ENCODE measurements around the gene OXNAD1.

OXNAD1 gene

DNA sequence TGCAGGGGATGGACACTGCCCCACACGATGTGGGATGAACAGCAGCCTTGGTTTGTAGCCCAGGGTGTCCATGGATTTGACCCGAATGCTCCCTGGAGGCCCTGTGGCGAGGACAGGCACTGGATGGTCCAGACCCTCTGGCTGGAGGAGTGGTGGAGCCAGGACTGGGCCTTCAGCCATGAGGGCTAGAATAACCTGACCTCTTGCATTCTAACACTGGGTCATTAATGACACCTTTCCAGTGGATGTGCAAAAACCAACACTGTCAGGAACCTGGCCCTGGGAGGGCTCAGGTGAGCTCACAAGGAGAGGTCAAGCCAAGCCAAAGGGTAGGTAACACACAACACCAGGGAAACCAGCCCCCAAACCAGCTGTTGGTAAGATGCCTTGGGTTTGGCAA lies 51.4 kb downstream of the OXNAD1 start:
- H3K9ac ChIP-seq (ENCODE audit: low read depth, low read length, poor library complexity, severe bottlenecking): no peak overlapping the region
- no peak for TF ChIP-seq EZH2phosphoT487 (IDR thresholded peaks at IDR 0.05; ENCODE audit: borderline replicate concordance)
- TF ChIP-seq, protein P1, sequence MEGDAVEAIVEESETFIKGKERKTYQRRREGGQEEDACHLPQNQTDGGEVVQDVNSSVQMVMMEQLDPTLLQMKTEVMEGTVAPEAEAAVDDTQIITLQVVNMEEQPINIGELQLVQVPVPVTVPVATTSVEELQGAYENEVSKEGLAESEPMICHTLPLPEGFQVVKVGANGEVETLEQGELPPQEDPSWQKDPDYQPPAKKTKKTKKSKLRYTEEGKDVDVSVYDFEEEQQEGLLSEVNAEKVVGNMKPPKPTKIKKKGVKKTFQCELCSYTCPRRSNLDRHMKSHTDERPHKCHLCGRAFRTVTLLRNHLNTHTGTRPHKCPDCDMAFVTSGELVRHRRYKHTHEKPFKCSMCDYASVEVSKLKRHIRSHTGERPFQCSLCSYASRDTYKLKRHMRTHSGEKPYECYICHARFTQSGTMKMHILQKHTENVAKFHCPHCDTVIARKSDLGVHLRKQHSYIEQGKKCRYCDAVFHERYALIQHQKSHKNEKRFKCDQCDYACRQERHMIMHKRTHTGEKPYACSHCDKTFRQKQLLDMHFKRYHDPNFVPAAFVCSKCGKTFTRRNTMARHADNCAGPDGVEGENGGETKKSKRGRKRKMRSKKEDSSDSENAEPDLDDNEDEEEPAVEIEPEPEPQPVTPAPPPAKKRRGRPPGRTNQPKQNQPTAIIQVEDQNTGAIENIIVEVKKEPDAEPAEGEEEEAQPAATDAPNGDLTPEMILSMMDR (conservative IDR thresholded peaks at IDR 0.05; ENCODE audit: low read length): no peak
- no peaks in the 10 kb centered on the region for H3K9me3 ChIP-seq (ENCODE audit: insufficient read depth, low read depth, low read length)
- no peak overlapping the region for H2AFZ ChIP-seq (ENCODE audit: low read length)
- H3K4me2 ChIP-seq (ENCODE audit: low read depth, low read length, poor library complexity, severe bottlenecking): no peak overlapping the region
- H3K36me3 ChIP-seq (ENCODE audit: insufficient read depth, low read length): peaks cover 63% of the 10 kb centered on the region; the same call in 1 of the 2 replicates
- no peak overlapping the region for H3K4me3 ChIP-seq (ENCODE audit: low read length, poor library complexity, severe bottlenecking)
- H3K9me2 ChIP-seq (replicated peaks; ENCODE audit: low read depth, low read length): no peaks in the 10 kb centered on the region
- no peaks in the 10 kb centered on the region for H4K20me1 ChIP-seq (ENCODE audit: insufficient read depth, low read length, poor library complexity, severe bottlenecking)
- peaks cover 4% of the 10 kb centered on the region for H3F3A ChIP-seq (ENCODE audit: low read depth)
- peaks cover 40% of the 10 kb centered on the region for H3K4me1 ChIP-seq (ENCODE audit: insufficient read depth, low read length, poor library complexity, severe bottlenecking)
- H3K27me3 ChIP-seq (ENCODE audit: insufficient read depth, low read length, poor library complexity, severe bottlenecking): no peaks in the 10 kb centered on the region
- H3K79me2 ChIP-seq (ENCODE audit: insufficient read depth, low read length): no peaks in the 10 kb centered on the region; the same call in 1 of the 2 replicates

DNA sequence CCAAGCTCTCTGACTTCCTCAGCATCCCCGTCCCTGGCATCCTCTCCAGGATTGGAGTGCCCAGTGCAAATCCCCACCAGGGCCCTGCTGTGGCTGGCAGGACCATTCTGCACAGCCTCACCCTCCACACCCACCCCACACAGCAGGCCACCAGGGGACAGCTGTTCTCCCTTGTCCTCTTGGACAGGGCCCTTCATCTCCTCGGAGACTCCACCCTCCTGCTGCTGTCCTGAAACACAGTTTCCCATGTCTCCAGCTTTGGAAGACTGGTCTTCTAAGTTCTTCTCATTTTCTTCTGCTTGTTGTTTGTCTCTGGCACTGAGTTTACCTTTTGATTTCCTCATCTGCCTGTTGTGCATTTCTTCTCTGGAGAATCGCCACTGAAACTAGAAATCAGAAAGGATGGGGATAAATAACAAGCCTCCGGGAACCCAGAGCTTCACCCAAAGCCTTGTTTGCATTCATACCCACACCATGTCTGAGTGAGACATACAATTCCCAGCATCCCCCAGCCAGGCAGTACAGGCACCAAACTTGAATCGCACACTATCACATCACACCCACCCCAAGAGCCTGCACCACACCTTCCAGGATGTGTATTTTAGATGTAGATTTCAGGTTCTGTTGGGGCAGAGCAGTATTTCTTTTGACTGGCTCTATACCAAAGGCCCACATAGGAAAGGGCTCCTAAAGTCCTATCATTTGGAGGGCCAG lies 52.0 kb downstream of the OXNAD1 start:
- Histone ChIP-seq H3K4me1 (ENCODE audit: insufficient read depth, low read length, poor library complexity, severe bottlenecking) (peaks cover 35% of the 10 kb centered on the region), H4K20me1 (ENCODE audit: insufficient read depth, low read length, poor library complexity, severe bottlenecking) (no peaks in the 10 kb centered on the region), H3K9ac (ENCODE audit: low read depth, low read length, poor library complexity, severe bottlenecking) (no peak overlapping the region), H3K4me3 (ENCODE audit: low read length, poor library complexity, severe bottlenecking) (no peak overlapping the region), H3K9me3 (ENCODE audit: insufficient read depth, low read depth, low read length) (no peaks in the 10 kb centered on the region), H3F3A (ENCODE audit: low read depth) (no peaks in the 10 kb centered on the region), H3K27me3 (ENCODE audit: insufficient read depth, low read length, poor library complexity, severe bottlenecking) (no peaks in the 10 kb centered on the region), H3K36me3 (ENCODE audit: insufficient read depth, low read length) (peaks cover 69% of the 10 kb centered on the region; the same call in 1 of the 2 replicates), H3K79me2 (ENCODE audit: insufficient read depth, low read length) (no peaks in the 10 kb centered on the region; the same call in 1 of the 2 replicates), H2AFZ (ENCODE audit: low read length) (no peak overlapping the region), H3K9me2 (replicated peaks; ENCODE audit: low read depth, low read length) (no peaks in the 10 kb centered on the region), H3K4me2 (ENCODE audit: low read depth, low read length, poor library complexity, severe bottlenecking) (no peak overlapping the region)
- no peak for TF ChIP-seq EZH2phosphoT487 (IDR thresholded peaks at IDR 0.05; ENCODE audit: borderline replicate concordance)
- TF ChIP-seq, protein P1 (conservative IDR thresholded peaks at IDR 0.05; ENCODE audit: low read length): no peak

DNA sequence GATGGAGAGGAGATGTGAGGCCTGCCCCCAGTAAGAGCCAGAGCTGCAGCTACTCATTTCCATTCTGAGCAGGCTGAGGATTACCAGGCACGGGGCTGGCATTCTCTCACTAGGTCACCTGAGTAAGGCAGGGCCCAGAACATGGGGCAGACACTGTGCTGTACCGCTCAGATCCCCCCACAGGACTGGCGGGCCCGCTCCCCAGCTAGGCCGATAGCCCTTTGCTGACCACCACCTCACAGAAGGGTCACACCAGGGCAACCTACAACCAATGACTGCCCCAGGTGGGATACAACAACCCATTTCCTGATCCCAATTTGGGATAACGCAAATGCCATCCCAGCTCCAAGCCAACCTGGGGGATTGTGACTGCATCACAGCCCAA lies 52.5 kb downstream of the OXNAD1 start:
- TF ChIP-seq, protein P1 (conservative IDR thresholded peaks at IDR 0.05; ENCODE audit: low read length): no peak
- TF ChIP-seq EZH2phosphoT487 (IDR thresholded peaks at IDR 0.05; ENCODE audit: borderline replicate concordance): no peak
- peaks cover 74% of the 10 kb centered on the region; the same call in 1 of the 2 replicates for H3K36me3 ChIP-seq (ENCODE audit: insufficient read depth, low read length)

More for the DNA sequence above, 52.5 kb downstream of the OXNAD1 start:
- H3K4me1 ChIP-seq (ENCODE audit: insufficient read depth, low read length, poor library complexity, severe bottlenecking): peaks cover 30% of the 10 kb centered on the region
- no peaks in the 10 kb centered on the region; the same call in 1 of the 2 replicates for H3K79me2 ChIP-seq (ENCODE audit: insufficient read depth, low read length)
- no peak overlapping the region for H3K9ac ChIP-seq (ENCODE audit: low read depth, low read length, poor library complexity, severe bottlenecking)
- H3K9me3 ChIP-seq (ENCODE audit: insufficient read depth, low read depth, low read length): no peaks in the 10 kb centered on the region
- no peak overlapping the region for H3K4me3 ChIP-seq (ENCODE audit: low read length, poor library complexity, severe bottlenecking)
- H3F3A ChIP-seq (ENCODE audit: low read depth): no peaks in the 10 kb centered on the region
- no peaks in the 10 kb centered on the region for H3K27me3 ChIP-seq (ENCODE audit: insufficient read depth, low read length, poor library complexity, severe bottlenecking)
- no peak overlapping the region for H2AFZ ChIP-seq (ENCODE audit: low read length)
- no peaks in the 10 kb centered on the region for H4K20me1 ChIP-seq (ENCODE audit: insufficient read depth, low read length, poor library complexity, severe bottlenecking)
- H3K9me2 ChIP-seq (replicated peaks; ENCODE audit: low read depth, low read length): no peaks in the 10 kb centered on the region
- no peak overlapping the region for H3K4me2 ChIP-seq (ENCODE audit: low read depth, low read length, poor library complexity, severe bottlenecking)
